Measurements from ENCODE around the gene CRLF1.

- no peak for TF ChIP-seq CTCF (IDR thresholded peaks at IDR 0.05 in 4 of 5, conservative IDR thresholded peaks at IDR 0.05 in 1 of 5)
- TF ChIP-seq POLR2A (IDR thresholded peaks at IDR 0.05), result no peak
Observed at GRCh38 chr19:18610556-18611326, 4.1 kb upstream of the CRLF1 start.

Measured in gastrocnemius medialis (tissue), 4 donors.